Measurements from ENCODE around the gene SLC9A8. TPM values are rescaled to one million over a fixed set of nuclear protein-coding genes. Genes with fewer than 3 reads are reported as not detected.

SLC9A8 gene
- total and polyA plus RNA-seq, 2 of the 8 experiments (the other 6 are each of a cell fraction or from before 2014, with no cell fraction given): 3.2 to 6.2 TPM

GRCh38 chr20:49916146-49917002 lies 103.7 kb downstream of the SLC9A8 start (continued):
- TF ChIP-seq CTCF (IDR thresholded peaks at IDR 0.05; ENCODE audit: control extremely low read depth in 1 of 3, insufficient read depth in 1 of 3, low read depth in 1 of 3, low read length in 3 of 3): no peak
- TF ChIP-seq CREB1 (IDR thresholded peaks at IDR 0.05): no peak

Measured in H1 (cell line).